Measurements from ENCODE around the gene PDE3B.

- no peak for TF ChIP-seq CTCF (optimal IDR thresholded peaks at IDR 0.05 in 1 of 3, IDR thresholded peaks at IDR 0.05 in 1 of 3, conservative IDR thresholded peaks at IDR 0.05 in 1 of 3; ENCODE audit: extremely low read depth in 1 of 3, insufficient read depth in 2 of 3, low read length in 3 of 3)
- TF ChIP-seq EZH2 (IDR thresholded peaks at IDR 0.05; ENCODE audit: low read length) = no peak
Measured at GRCh38 chr11:14656536-14657457, 13.2 kb downstream of the PDE3B start.

Measured in keratinocyte (primary cell).